HG03103 (cell line): ENCODE measurements around the gene CREB3.

Experiments used
- ATAC-seq: cut with Tn5 transposase; IDR thresholded peaks from one replicate; pipeline ENCODE4 v1.9.1; 2021; ENCODE audit warnings: low read depth; ENCODE audit not compliant: unreplicated experiment

CREB3 gene

GRCh38 chr9:35700031-35700430 lies 32.4 kb upstream of the CREB3 start:
- no peak for ATAC-seq

DNA sequence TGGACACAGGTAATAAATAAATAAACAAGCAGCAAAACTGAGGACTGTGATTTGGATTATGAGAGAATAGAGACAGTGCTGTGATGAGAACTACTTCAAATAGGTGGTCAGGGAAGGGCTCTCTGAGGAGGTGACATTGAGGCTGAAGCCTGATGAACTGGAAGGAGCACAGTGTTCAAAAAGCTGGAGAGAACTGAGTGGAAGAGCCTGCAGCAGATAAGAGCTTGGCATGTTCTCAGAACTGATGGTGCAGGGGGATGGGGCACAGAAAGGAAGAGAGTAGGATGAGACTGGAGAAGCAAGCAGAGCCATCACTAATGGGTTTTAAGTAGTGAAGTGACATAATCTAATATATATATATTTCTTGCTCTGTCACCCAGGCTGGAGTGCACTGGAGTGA lies 31.5 kb upstream of the CREB3 start:
- ATAC-seq = no peak

DNA sequence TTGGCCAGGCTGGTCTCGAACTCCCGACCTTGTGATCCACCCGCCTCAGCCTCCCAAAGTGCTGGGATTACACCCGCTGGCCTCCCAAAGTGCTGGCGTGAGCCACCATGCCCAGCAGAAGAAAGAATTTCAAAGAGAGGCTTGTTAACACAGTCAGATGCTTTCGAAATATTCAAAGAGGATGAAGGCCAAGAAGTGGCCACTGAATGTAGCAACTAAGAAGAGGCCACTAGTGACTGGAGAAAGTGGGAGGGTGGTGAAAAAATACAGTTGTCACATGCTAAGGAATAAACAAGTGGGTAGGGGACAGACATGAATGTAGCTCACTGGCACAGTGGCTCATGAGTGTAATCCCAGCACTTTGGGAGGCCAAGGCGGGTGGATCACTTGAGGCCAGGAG lies 29.8 kb upstream of the CREB3 start:
- no peak for ATAC-seq

GRCh38 chr9:35703906-35704672 lies 28.4 kb upstream of the CREB3 start:
- ATAC-seq = no peak

DNA sequence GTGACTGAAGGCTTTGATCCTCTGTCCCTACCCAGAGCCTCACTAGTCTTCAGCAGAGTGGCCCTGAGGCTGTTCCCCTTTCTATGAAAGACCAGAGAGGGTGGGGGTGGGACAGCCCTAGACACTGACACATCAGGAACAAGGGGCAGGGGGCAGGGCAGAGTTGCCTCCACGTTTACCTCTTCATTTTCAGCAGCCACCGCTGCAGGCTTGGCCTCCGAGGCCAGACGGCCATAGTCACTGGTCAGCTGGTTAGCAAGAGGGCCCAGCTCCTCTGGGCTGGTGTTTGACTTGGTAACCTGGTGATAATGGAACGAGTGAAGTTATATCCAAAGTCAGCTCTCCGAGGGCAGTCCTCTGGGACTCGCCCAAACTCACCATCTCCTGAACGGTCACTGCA lies 27.1 kb upstream of the CREB3 start:
- no peak for ATAC-seq

DNA sequence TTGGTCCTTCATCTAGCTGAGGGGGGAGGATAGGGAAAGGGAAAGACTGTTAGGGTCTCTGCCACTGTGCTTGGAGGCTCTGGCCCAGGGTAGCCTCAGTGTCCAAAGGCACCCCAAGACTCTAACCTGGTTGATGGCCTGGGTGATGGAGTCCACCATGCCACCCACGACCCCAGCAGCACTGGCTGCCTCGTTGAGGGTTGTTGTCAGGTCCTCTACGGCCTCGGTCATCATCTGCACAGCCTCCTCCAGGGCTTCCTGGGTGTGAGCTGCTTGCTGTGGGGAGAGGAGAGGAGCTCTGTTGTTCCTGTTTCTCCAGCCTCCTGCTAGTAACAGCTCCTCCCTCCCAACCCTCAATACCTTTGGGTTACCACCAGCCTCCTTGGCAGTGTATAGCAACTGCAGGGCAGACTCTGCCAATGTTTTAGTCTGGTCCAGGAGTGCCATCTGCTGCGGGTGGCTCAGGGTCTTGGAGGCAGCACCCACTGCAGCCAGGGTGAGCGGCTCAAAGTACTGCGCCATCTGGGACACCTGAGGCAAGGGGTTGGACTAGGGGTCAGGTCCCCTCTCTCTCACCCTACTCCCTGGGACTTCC lies 26.5 kb upstream of the CREB3 start:
- ATAC-seq = no peak

DNA sequence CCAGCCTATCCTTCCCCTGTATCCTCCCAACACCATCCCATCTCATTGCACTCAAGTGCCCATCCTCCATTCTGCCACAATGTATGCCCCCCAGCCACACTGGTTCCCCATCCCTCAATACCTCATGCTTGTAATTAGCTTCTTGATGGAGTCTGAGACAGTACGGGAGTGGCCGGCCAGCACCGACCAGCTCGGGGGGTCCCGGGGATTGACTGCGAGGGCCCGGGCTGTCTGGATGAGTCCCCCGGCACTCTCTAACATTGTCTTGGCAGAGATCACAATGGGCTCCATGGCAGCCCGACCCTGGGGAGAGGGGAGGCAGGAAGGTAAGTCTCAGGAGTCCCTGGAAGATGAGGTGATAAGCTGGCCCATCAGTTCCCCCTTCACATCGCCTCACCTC lies 25.5 kb upstream of the CREB3 start:
- ATAC-seq = no peak

DNA sequence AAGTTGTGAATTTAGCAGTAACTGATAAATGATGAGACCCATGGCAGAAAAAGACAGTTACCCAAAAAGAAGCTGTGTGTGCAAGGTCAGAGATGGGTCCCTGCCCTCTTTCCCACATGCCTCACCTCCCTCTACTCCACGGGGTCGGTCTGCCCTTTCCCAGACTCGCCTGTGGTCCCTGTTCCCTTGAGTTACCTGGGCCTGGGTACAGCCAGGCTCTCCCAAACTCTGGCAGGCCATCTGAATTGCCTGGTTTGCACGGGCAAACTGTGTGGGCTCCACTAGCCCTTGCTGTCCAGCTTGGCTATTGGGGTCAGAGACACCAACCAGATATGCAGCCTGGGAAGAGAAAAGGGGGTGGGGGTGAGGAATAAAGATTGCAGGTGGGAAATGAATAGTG lies 24.3 kb upstream of the CREB3 start:
- no peak for ATAC-seq

- no peak for ATAC-seq
Measured at GRCh38 chr9:35710818-35711500, 21.5 kb upstream of the CREB3 start.

DNA sequence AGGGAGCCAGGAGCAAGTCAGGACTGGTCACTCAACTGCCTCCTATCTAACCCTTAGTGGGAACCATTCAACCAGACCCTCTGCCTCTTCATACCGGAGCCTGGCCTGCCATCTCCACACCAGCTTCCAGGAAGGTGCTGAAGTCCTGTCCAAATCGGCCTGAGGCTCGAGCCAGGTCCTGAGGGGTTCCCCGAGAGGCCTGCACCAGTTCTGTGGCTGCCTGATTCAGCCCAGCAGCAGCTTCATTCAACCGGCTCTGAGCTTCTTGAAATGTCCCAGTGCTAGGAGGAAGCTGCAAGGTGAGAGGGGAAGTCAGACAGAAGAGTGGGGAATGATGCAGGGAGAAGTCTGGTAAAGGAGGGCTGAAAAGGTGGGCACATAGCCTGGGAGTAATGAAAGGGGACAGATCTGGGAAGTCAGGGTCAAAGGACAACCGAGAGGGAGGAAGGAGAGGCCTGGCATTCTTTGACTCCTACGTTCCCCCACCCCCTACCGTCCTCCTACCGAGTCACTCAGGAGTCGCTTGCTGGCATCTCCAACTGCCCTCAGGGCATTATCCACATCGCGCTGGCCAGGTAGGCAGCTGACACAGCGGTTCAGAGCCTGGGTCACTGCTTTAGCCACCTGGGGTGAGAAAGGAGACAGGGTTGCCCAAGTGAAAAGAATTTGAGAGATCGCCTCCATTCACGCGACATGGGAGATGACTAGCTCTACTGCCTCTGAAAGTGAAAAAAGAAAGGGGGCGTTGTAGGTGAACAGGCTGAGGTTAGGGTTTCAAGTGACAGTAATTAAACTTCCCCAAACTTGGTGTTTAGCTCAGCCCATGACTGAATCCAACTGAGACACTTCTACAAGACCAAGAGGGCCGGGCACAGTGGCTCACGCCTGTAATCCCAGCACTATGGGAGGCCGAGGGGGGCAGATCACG lies 20.7 kb upstream of the CREB3 start:
- no peak for ATAC-seq

- no peak for ATAC-seq
Measured at GRCh38 chr9:35712762-35713400, 19.6 kb upstream of the CREB3 start.

- no peak for ATAC-seq
Measured at GRCh38 chr9:35713578-35713977, 18.9 kb upstream of the CREB3 start.

- no peak for ATAC-seq
Measured at GRCh38 chr9:35714123-35714522, 18.3 kb upstream of the CREB3 start.

- no peak for ATAC-seq
Measured at GRCh38 chr9:35714579-35715252, 17.8 kb upstream of the CREB3 start.

GRCh38 chr9:35716230-35716629 lies 16.2 kb upstream of the CREB3 start:
- no peak for ATAC-seq

GRCh38 chr9:35717132-35717870 lies 15.2 kb upstream of the CREB3 start:
- no peak for ATAC-seq

GRCh38 chr9:35718721-35719511 lies 13.6 kb upstream of the CREB3 start:
- no peak for ATAC-seq

DNA sequence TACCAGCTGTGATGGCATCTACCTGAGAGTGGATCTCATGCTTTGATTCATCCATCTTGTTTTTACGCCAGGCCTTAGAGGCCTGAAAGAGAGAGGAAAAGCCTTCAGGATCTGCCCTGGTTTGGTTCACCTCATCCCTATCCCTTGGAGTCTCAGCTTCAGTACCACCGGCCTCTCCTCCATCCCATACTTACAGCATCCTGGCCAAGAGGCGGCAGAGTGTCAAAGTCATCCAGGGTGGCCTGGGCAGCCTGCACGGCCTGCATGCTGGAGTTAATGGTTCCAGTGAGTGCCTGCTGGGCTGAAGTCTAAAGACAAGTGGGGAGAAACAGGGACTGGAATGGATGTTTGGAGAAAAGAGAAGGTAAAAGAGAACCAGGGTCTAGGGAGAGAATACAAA lies 12.9 kb upstream of the CREB3 start:
- no peak for ATAC-seq
